Peyer's patch (tissue), 4 donors: Measurements from ENCODE around the gene FRMPD4.

Experiments used
- POLR2A ChIP-seq, 2 donors: fragments of 450-650 bp; IDR thresholded peaks; one replicate each; pipeline ENCODE4 v1.5.1; 2017; ENCODE audit warnings: antibody characterized with exemption in 2 of 2, mild to moderate bottlenecking in 2 of 2, moderate library complexity in 2 of 2
- TF ChIP-seq, protein P1 (sequence below), 6 experiments: fragments of 450-650 bp in 4 of 6; fragments of 200-600 bp in 2 of 6; sonication (generic) in 1 of 6; IDR thresholded peaks; one replicate each; pipeline ENCODE4 v1.5.1; 2017 to 2019; ENCODE audit warnings: antibody characterized with exemption in 6 of 6, mild to moderate bottlenecking in 3 of 6, moderate library complexity in 1 of 6

- TF ChIP-seq, protein P1, sequence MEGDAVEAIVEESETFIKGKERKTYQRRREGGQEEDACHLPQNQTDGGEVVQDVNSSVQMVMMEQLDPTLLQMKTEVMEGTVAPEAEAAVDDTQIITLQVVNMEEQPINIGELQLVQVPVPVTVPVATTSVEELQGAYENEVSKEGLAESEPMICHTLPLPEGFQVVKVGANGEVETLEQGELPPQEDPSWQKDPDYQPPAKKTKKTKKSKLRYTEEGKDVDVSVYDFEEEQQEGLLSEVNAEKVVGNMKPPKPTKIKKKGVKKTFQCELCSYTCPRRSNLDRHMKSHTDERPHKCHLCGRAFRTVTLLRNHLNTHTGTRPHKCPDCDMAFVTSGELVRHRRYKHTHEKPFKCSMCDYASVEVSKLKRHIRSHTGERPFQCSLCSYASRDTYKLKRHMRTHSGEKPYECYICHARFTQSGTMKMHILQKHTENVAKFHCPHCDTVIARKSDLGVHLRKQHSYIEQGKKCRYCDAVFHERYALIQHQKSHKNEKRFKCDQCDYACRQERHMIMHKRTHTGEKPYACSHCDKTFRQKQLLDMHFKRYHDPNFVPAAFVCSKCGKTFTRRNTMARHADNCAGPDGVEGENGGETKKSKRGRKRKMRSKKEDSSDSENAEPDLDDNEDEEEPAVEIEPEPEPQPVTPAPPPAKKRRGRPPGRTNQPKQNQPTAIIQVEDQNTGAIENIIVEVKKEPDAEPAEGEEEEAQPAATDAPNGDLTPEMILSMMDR (IDR thresholded peaks at IDR 0.05): no peak
- TF ChIP-seq POLR2A (IDR thresholded peaks at IDR 0.05): no peak
Measured at GRCh38 chrX:12716574-12716973, 578.3 kb downstream of the FRMPD4 start.
